HK-2 (cell line): Measurements from ENCODE around the gene RNASE3.
"Not testable (repeated sequence)": the region's sequence is repeated elsewhere in the genome, so short reads cannot be mapped to it uniquely, and the experiment has no call there.

Source experiments
- DNase-seq: peaks from one replicate; pipeline ENCODE4 v3.0.0-alpha.2; 2018; ENCODE audit not compliant: unreplicated experiment

Gene RNASE3

GRCh38 chr14:20919038-20919756 lies 28.0 kb downstream of the RNASE3 start:
- DNase-seq = not testable (repeated sequence)

- not testable (repeated sequence) for DNase-seq
Observed at GRCh38 chr14:20923766-20924297, 32.6 kb downstream of the RNASE3 start.

- DNase-seq = peak; percentile 9
Observed at GRCh38 chr14:20934148-20934762, 43.1 kb downstream of the RNASE3 start.

GRCh38 chr14:20935303-20935984 lies 44.3 kb downstream of the RNASE3 start:
- no peak for DNase-seq
